Mesodermal cell (in vitro differentiated cells): ENCODE data around the gene CLINT1.

Source experiments
- H3K27ac ChIP-seq: 2 replicates; pipeline ENCODE4 v1.7.0; 2013; ENCODE audit warnings: mild to moderate bottlenecking, low read depth, low read length, moderate library complexity; ENCODE audit not compliant: severe bottlenecking
- H3K36me3 ChIP-seq: 2 replicates; pipeline ENCODE4 v1.7.1; 2013; ENCODE audit warnings: mild to moderate bottlenecking, low read length, moderate library complexity; ENCODE audit not compliant: control insufficient read depth, insufficient read depth
- H3K4me1 ChIP-seq: one replicate; pipeline ENCODE4 v1.7.1; 2013; ENCODE audit warnings: mild to moderate bottlenecking, low read length; ENCODE audit not compliant: insufficient read depth, control insufficient read depth, poor library complexity, severe bottlenecking
- H3K4me3 ChIP-seq: 2 replicates; pipeline ENCODE4 v1.7.0; 2013; ENCODE audit warnings: low read length, control low read depth, mild to moderate bottlenecking; ENCODE audit not compliant: insufficient read depth, poor library complexity, severe bottlenecking; ENCODE audit errors: extremely low read depth
- H3K9me3 ChIP-seq: 2 replicates; pipeline ENCODE4 v1.7.1; 2013; ENCODE audit warnings: mild to moderate bottlenecking, low read length, moderate library complexity; ENCODE audit not compliant: control insufficient read depth
- WGBS, 2 experiments: methylation state at CpG; one replicate each; pipeline ENCODE4 v1.1.5; 2013; ENCODE audit warnings: missing lambda C conversion rate in 2 of 2; ENCODE audit not compliant: insufficient coverage in 2 of 2; 5-methylcytosine and 5-hydroxymethylcytosine counted together

Gene CLINT1

DNA sequence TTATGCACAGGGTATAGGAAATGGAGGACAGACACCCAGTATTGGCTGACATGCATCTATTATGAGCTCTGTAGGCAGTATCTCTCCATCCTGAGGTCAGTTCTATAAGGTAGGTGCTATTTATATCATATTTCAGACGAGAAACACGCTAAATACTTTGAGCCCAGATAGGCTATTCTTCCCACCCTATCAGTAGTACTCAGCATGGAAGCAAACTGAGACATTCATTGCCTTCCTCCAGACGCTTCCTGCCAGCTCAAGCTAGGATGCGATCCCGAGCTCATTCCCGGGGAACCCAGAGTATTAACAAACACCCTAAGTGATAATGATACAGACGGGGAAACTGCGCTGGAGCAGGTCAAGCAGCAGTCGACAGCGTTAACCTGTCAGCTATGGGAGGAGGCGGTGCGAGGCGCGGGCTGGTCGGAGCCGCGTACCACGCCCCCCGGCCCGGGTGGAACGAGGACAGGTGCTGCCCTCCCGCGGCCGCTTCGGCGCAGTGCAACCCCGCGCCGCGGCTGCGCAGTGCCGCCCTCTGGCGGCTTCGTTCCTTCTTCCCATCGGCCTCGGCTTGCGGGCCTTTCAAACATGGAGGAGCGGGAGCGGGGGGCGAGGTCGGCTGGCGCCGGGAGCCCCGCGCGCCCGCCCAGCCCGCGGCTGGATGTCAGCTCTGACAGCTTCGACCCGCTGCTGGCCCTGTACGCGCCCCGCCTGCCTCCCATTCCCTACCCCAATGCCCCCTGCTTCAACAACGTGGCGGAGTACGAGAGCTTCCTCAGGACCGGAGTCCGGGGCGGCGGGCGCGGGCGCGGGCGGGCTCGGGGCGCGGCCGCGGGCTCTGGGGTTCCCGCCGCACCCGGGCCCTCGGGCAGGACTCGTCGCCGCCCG, 115.5 kb downstream of the CLINT1 start, which contains the start of gene LSM11:
LSM11 (plus strand) TSS at position 550 of the 888 bp plus-strand sequence; CDS start at position 589, 39 bp downstream.
- peaks cover 9% of the 10 kb centered on the region for H3K4me1 ChIP-seq
- no peak within 1 kb of the TSS for H3K27ac ChIP-seq
- WGBS, 2 experiments, result 0 to 1% methylated on average over 67 to 73 of the region's 79 CpGs
- peak within 1 kb of the TSS; percentile 70 for H3K4me3 ChIP-seq
- H3K36me3 ChIP-seq, result peaks cover 15% of the 10 kb centered on the region
- H3K9me3 ChIP-seq, result no peaks in the 10 kb centered on the region

DNA sequence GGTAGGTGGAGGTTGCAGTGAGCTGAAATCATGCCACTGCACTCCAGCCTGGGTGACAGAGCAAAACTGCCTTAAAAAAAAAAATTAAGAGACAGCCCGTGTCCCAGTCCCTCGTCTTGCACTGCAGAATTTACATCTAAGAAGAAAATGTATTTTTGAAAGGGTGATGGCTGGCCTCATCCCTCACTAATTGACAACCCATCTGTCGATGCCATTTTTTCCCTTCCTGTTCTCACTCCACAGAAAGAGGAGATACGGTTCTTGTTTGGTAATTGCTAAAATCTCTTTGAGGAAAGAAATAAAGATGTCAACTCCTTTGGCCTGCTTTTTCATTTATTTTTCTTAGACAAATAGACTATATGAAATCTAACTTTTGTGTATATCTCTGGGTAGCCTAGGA, 117.8 kb downstream of the CLINT1 start:
- peaks cover 36% of the 10 kb centered on the region for H3K36me3 ChIP-seq
- H3K27ac ChIP-seq, result no peak overlapping the region
- H3K4me3 ChIP-seq, result no peak overlapping the region
- peaks cover 9% of the 10 kb centered on the region for H3K4me1 ChIP-seq
- H3K9me3 ChIP-seq, result no peaks in the 10 kb centered on the region
- 72 to 100% methylated on average over 2 of the region's 4 CpGs for WGBS, 2 experiments

DNA sequence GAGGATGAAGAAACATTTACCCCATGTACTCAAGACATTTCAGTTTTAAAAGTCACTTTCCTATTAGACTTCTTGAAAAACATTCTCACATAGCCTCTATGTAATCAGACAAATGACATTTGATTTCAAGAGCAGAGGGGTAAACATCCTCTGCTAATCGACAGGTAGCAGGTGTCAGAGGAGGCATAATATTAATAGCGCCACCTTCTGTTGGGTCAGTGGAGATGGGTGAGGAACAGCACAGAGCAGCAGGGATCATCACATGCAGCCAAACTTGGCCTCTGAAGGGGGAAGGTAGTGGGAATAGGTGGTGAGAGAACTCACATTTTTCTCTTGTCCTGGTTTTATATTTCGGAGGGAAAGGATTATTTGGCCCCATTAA, 118.7 kb downstream of the CLINT1 start:
- Histone ChIP-seq H3K36me3 (peaks cover 37% of the 10 kb centered on the region), H3K27ac (no peak overlapping the region), H3K9me3 (no peaks in the 10 kb centered on the region), H3K4me1 (peaks cover 9% of the 10 kb centered on the region), H3K4me3 (no peak overlapping the region)
- WGBS, 2 experiments, result 66 to 67% methylated on average over 1 to 3 of the region's 3 CpGs

DNA sequence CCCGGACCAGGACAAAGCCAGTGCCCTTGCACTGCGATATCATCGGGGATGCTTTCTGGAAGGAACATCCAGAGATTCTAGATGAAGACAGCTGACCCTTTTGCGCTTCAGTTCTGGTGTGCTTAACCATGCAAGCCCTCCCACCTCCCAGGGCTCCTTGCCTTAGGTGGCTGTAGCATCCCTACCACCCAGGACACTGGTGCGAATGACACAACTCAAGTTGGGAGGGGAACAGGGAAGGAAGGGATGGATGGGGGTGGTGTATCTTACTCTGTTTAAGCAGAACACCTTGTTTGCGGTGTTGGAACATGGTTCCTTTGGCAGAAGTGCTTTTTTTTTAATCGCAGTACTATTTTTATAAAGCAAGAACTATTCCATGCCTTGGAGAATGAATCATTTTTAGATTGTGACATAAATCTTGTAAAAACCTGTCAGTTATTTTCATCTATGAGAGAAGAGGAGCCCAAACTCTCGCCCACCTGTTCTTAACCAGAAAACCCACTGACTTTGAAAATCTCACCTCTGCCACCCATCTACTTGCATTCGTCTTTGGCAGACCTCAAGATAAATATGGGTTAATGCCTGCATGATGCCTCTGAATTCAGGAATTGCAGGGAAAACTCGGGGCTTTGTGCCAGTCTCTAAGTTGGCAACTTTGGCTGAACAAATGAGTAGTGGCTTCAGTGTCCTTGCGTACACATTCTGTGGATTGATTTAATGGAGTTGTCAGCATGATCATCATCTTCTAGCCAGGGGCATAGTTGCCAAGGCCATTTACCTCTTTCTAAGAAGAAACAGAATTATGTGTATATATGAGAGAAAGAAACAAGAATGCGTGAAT, 119.3 kb downstream of the CLINT1 start:
- H3K4me3 ChIP-seq, result no peak overlapping the region
- 76 to 88% methylated on average over 7 to 8 of the region's 12 CpGs for WGBS, 2 experiments
- H3K27ac ChIP-seq, result no peak overlapping the region
- H3K9me3 ChIP-seq, result no peaks in the 10 kb centered on the region
- H3K4me1 ChIP-seq, result peaks cover 3% of the 10 kb centered on the region
- peaks cover 43% of the 10 kb centered on the region for H3K36me3 ChIP-seq

DNA sequence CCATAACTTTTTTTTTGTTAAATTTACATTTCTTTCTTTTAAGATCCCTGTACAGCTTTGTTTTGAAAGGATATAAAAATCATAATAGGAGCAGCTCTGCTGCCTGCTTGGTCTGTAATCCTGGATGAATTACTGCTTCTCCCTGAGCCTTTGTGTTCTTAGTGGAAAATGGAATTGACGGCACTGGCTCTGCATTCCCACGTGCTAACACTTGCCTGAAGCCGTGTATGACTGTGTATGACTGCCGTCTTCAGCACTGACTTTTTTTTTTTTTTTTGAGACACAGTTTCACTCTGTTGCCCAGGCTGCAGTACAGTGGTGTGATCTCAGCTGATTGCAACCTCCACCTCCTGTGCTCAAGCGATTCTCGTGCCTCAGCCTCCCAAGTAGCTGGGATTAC, 123.0 kb downstream of the CLINT1 start:
- 79 to 90% methylated on average over 4 to 5 of the region's 6 CpGs for WGBS, 2 experiments
- H3K4me1 ChIP-seq, result peaks cover 3% of the 10 kb centered on the region
- H3K36me3 ChIP-seq, result peaks cover 55% of the 10 kb centered on the region
- no peak overlapping the region for H3K4me3 ChIP-seq
- no peak overlapping the region for H3K27ac ChIP-seq
- H3K9me3 ChIP-seq, result no peaks in the 10 kb centered on the region
